ENCODE measurements around the gene PLA2G12B. TPM values are rescaled to one million over a fixed set of nuclear protein-coding genes. Genes with fewer than 3 reads are reported as not detected.

PLA2G12B gene
- polyA plus RNA-seq, 2 of the 4 experiments (the other 2 are of a cell fraction): not detected

GRCh38 chr10:72932259-72933015 lies 22.2 kb downstream of the PLA2G12B start:
- ChIA-PET CTCF (no interaction called here), POLR2A (no interaction called here)
- no peak for TF ChIP-seq ZC3H11A (IDR thresholded peaks at IDR 0.05)
- TF ChIP-seq REST (IDR thresholded peaks at IDR 0.05): no peak
- TF ChIP-seq BCL3 (IDR thresholded peaks at IDR 0.05): no peak
- TF ChIP-seq JUNB (IDR thresholded peaks at IDR 0.05): no peak
- TF ChIP-seq TP53 (CRISPR knock-in tag; IDR thresholded peaks at IDR 0.05): no peak
- TF ChIP-seq MAX (IDR thresholded peaks at IDR 0.05): no peak
- no peak for TF ChIP-seq SREBF2 (IDR thresholded peaks at IDR 0.05)
- TF ChIP-seq FOSB (CRISPR knock-in tag; IDR thresholded peaks at IDR 0.05): no peak
- TF ChIP-seq E2F6 (IDR thresholded peaks at IDR 0.05; ENCODE audit: borderline replicate concordance, low read depth): no peak
- TF ChIP-seq EHMT2 (IDR thresholded peaks at IDR 0.05; ENCODE audit: low read depth): no peak
- no peak for TF ChIP-seq CTCF (IDR thresholded peaks at IDR 0.05)
- Histone ChIP-seq H3K4me3 (no peak overlapping the region), H3K4me2 (no peak overlapping the region), H3K27ac (no peak overlapping the region), H3K9me3 (no peaks in the 10 kb centered on the region), H3K4me1 (no peaks in the 10 kb centered on the region)
- WGBS (ENCODE audit: missing lambda C conversion rate): 83% methylated on average over 20 of the region's 20 CpGs
- no peak for ATAC-seq
- no peak for DNase-seq (ENCODE audit: low read depth in 1 of 2, low spot score in 1 of 2)
- FAIRE-seq: no peak

- 90% methylated on average over 2 of the region's 2 CpGs for WGBS (ENCODE audit: missing lambda C conversion rate)
- POLR2A ChIA-PET: no interaction called here
Observed at GRCh38 chr10:72930276-72930675, 24.3 kb downstream of the PLA2G12B start.

More at GRCh38 chr10:72930276-72930675, 24.3 kb downstream of the PLA2G12B start:
- Histone ChIP-seq H3K9me3 (no peaks in the 10 kb centered on the region), H3K27ac (no peak overlapping the region), H3K4me3 (no peak overlapping the region), H3K4me1 (no peaks in the 10 kb centered on the region), H3K4me2 (no peak overlapping the region)
- no peak for FAIRE-seq
- TF ChIP-seq HOXB13 (CRISPR knock-in tag; IDR thresholded peaks at IDR 0.05; ENCODE audit: low read depth) (no peak), RNF2 (IDR thresholded peaks at IDR 0.05; ENCODE audit: borderline replicate concordance, low read depth) (no peak), JUNB (IDR thresholded peaks at IDR 0.05) (no peak), KDM1A (IDR thresholded peaks at IDR 0.05; ENCODE audit: low read depth) (no peak), RARB (CRISPR knock-in tag; IDR thresholded peaks at IDR 0.05) (no peak), ELK1 (IDR thresholded peaks at IDR 0.05; ENCODE audit: low read depth, low read length) (no peak), FOSL2 (IDR thresholded peaks at IDR 0.05) (no peak), FOSL2 (CRISPR knock-in tag; IDR thresholded peaks at IDR 0.05) (no peak), MAFK (IDR thresholded peaks at IDR 0.05; ENCODE audit: partially characterized antibody) (no peak), CBX2 (IDR thresholded peaks at IDR 0.05; ENCODE audit: borderline replicate concordance, low read depth) (no peak), MAX (IDR thresholded peaks at IDR 0.05) (no peak), CTCF (IDR thresholded peaks at IDR 0.05) (no peak), POLR2A (IDR thresholded peaks at IDR 0.05; ENCODE audit: low read length) (no peak), EHMT2 (IDR thresholded peaks at IDR 0.05; ENCODE audit: low read depth) (no peak), POLR2AphosphoS2 (conservative IDR thresholded peaks at IDR 0.05; ENCODE audit: low read length) (no peak), CEBPB (IDR thresholded peaks at IDR 0.05) (no peak), RAD21 (conservative IDR thresholded peaks at IDR 0.05 in 1 of 2, IDR thresholded peaks at IDR 0.05 in 1 of 2) (no peak)
- DNase-seq (ENCODE audit: low read depth in 1 of 2, low spot score in 1 of 2): no peak
- CTCF ChIA-PET: no interaction called here
- ATAC-seq: no peak

Data from A549 (cell line).